NB4 (cell line): Measurements from ENCODE around the gene FAM209B.

ENCODE experiments used
- DNase-seq: peaks from one replicate; pipeline ENCODE4 v3.0.0; 2010; ENCODE audit warnings: low read depth
- H3K4me3 ChIP-seq: one replicate; pipeline ENCODE4 v1.5.1; 2011; ENCODE audit warnings: mild to moderate bottlenecking, low read depth, low read length, moderate library complexity
- MYC ChIP-seq: IDR thresholded peaks from 2 replicates; pipeline ENCODE4 v1.6.1; 2011; ENCODE audit warnings: low read depth, low read length
- POLR2A ChIP-seq: IDR thresholded peaks from 2 replicates; pipeline ENCODE4 v1.6.1; 2011; ENCODE audit warnings: mild to moderate bottlenecking; ENCODE audit not compliant: insufficient read length; ENCODE audit errors: extremely low read depth
- TF ChIP-seq, protein P1 (sequence below): IDR thresholded peaks from 2 replicates; pipeline ENCODE4 v1.6.1; 2011; ENCODE audit warnings: low read depth, low read length
- TF ChIP-seq, protein P2 (sequence below): IDR thresholded peaks from one replicate; pipeline ENCODE4 v1.5.1; 2012; ENCODE audit warnings: low read depth, low read length

FAM209B gene

DNA sequence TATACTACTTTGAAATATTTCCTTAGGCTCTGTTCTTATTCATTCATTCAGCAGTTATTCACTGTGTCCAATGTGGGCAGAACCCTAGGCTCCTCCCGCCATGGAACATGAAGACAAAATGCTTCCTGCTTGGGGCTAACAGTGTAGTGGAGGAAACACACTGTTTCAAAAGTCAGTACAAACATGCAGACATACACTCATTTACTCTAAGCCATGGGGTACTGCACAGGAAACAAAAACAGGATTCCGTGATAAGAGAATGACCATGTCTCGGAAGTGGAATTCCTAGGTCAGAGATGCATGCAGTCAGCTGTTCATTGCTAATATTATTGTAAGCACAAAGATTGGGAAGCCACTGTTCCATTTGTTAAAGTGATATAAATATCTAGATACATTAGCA is 26.9 kb upstream of the FAM209B start:
- TF ChIP-seq POLR2A, result no peak
- no peak for TF ChIP-seq MYC
- TF ChIP-seq, protein P1, sequence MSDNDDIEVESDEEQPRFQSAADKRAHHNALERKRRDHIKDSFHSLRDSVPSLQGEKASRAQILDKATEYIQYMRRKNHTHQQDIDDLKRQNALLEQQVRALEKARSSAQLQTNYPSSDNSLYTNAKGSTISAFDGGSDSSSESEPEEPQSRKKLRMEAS, result no peak
- TF ChIP-seq, protein P2, sequence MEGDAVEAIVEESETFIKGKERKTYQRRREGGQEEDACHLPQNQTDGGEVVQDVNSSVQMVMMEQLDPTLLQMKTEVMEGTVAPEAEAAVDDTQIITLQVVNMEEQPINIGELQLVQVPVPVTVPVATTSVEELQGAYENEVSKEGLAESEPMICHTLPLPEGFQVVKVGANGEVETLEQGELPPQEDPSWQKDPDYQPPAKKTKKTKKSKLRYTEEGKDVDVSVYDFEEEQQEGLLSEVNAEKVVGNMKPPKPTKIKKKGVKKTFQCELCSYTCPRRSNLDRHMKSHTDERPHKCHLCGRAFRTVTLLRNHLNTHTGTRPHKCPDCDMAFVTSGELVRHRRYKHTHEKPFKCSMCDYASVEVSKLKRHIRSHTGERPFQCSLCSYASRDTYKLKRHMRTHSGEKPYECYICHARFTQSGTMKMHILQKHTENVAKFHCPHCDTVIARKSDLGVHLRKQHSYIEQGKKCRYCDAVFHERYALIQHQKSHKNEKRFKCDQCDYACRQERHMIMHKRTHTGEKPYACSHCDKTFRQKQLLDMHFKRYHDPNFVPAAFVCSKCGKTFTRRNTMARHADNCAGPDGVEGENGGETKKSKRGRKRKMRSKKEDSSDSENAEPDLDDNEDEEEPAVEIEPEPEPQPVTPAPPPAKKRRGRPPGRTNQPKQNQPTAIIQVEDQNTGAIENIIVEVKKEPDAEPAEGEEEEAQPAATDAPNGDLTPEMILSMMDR, result no peak
- no peak overlapping the region for H3K4me3 ChIP-seq
- no peak for DNase-seq

- DNase-seq, result no peak
- TF ChIP-seq POLR2A, result no peak
- TF ChIP-seq, protein P2, result no peak
- TF ChIP-seq MYC, result no peak
- TF ChIP-seq, protein P1, result no peak
- no peak overlapping the region for H3K4me3 ChIP-seq
These were observed 21.1 kb upstream of the FAM209B start for GRCh38 chr20:56511926-56512325.

- no peak for DNase-seq
- H3K4me3 ChIP-seq, result no peak overlapping the region
- no peak for TF ChIP-seq POLR2A
- no peak for TF ChIP-seq MYC
- TF ChIP-seq, protein P2, result no peak
- TF ChIP-seq, protein P1, result no peak
These were observed 19.6 kb upstream of the FAM209B start for GRCh38 chr20:56513161-56514150.

DNA sequence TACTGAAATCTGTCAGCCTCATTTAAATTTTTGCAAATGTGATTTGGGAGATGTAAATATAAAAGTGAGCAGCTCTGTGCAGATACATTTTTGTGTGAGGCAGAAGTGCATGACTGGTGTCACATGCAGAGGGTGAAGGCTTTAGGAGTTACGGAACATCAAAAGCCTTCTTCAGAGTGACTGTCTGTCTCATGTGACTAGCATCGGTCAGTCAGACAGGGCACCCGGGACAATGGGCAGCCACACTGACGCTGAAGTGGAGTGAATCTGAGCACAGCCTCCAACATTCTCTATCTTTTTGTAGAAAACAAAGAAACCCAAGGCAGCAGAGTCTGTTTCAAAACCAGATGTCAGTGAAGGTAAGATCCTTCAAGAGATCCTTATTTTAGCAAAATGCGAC is 16.4 kb upstream of the FAM209B start:
- H3K4me3 ChIP-seq, result no peak overlapping the region
- DNase-seq, result no peak
- TF ChIP-seq MYC (no peak), POLR2A (no peak)
- TF ChIP-seq, protein P2, result no peak
- TF ChIP-seq, protein P1, result no peak

DNA sequence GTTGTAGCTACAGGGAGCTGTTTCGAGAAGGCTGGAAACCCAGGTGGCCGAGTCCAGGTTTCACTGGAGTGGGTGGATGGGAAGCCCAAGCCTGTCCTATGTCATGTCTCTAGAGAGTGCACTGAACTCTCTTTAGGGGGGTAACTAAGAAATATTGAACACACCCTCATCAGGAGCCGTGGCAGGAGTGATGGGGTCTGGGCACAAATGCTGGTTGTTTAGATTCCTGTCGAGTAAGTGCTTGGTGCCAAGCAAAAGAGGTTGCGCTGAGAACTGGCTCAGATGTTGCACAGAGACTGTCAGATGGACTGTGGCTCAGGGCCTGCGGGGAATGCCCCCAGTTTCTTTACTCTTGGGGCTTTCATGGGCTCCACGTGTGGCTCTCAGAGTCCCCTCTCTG is 15.8 kb upstream of the FAM209B start:
- no peak for DNase-seq
- no peak overlapping the region for H3K4me3 ChIP-seq
- TF ChIP-seq MYC, result no peak
- TF ChIP-seq, protein P2, result no peak
- no peak for TF ChIP-seq POLR2A
- TF ChIP-seq, protein P1, result no peak
